GM23338 (cell line): ENCODE data around the gene NEIL1. TPM values are rescaled to one million over a fixed set of nuclear protein-coding genes. Genes with fewer than 3 reads are reported as not detected.
"Not testable (repeated sequence)": the region's sequence is repeated elsewhere in the genome, so short reads cannot be mapped to it uniquely, and the experiment has no call there.

Source experiments
- ATAC-seq: fragments of 200-7000 bp; cut with Tn5 transposase; 3 replicates; pipeline ENCODE4 v1.9.1; 2020
- DNase-seq: peaks from one replicate; pipeline ENCODE4 v3.0.0-alpha.2; 2015; ENCODE audit warnings: low spot score
- H2AFZ ChIP-seq: fragments of 200-600 bp; sonication (generic); 2 replicates; pipeline ENCODE4 v1.8.0; 2016; ENCODE audit warnings: antibody characterized with exemption, mild to moderate bottlenecking, moderate library complexity
- H3F3A ChIP-seq: fragments of 200-600 bp; sonication (generic); replicated peaks from 2 replicates; pipeline ENCODE4 v1.8.0; 2017; ENCODE audit warnings: antibody characterized with exemption, mixed run types, low read depth
- H3K27ac ChIP-seq: fragments of 200-600 bp; sonication (generic); 2 replicates; pipeline ENCODE4 v1.6.1; 2016; ENCODE audit warnings: low read depth
- H3K27me3 ChIP-seq: fragments of 200-600 bp; sonication (generic); 2 replicates; pipeline ENCODE4 v1.8.0; 2016; ENCODE audit warnings: mild to moderate bottlenecking, mixed run types, moderate library complexity; ENCODE audit not compliant: insufficient read depth
- H3K36me3 ChIP-seq: fragments of 200-600 bp; sonication (generic); 2 replicates; pipeline ENCODE4 v1.8.0; 2016; ENCODE audit warnings: mild to moderate bottlenecking; ENCODE audit not compliant: insufficient read depth
- H3K4me1 ChIP-seq: fragments of 200-600 bp; sonication (generic); 2 replicates; pipeline ENCODE4 v1.8.0; 2016; ENCODE audit warnings: mild to moderate bottlenecking, moderate library complexity; ENCODE audit not compliant: insufficient read depth
- H3K4me2 ChIP-seq: fragments of 200-600 bp; sonication (generic); 2 replicates; pipeline ENCODE4 v1.7.1; 2017; ENCODE audit warnings: mixed run types
- H3K4me3 ChIP-seq: fragments of 200-600 bp; sonication (generic); 2 replicates; pipeline ENCODE4 v1.6.1; 2016; ENCODE audit warnings: mixed run types
- H3K79me2 ChIP-seq: fragments of 200-600 bp; sonication (generic); replicated peaks from 2 replicates; pipeline ENCODE4 v1.8.0; 2017; ENCODE audit warnings: mild to moderate bottlenecking; ENCODE audit not compliant: insufficient read depth
- H3K9me2 ChIP-seq: fragments of 200-600 bp; sonication (generic); 2 replicates; pipeline ENCODE4 v1.8.0; 2017; ENCODE audit not compliant: insufficient read depth
- H4K20me1 ChIP-seq: fragments of 200-600 bp; sonication (generic); replicated peaks from 2 replicates; pipeline ENCODE4 v1.8.0; 2017; ENCODE audit warnings: mild to moderate bottlenecking; ENCODE audit not compliant: insufficient read depth
- H3K27ac Mint-ChIP-seq: 2 replicates; pipeline ENCODE4 v1.8.0; 2020; ENCODE audit warnings: inconsistent platforms, mild to moderate bottlenecking, moderate library complexity, mixed read lengths
- H3K27me3 Mint-ChIP-seq: 3 replicates; pipeline ENCODE4 v1.8.0; 2022; ENCODE audit warnings: low read depth, mild to moderate bottlenecking, moderate library complexity, mixed read lengths, inconsistent platforms; ENCODE audit not compliant: insufficient read depth, poor library complexity
- H3K36me3 Mint-ChIP-seq: 3 replicates; pipeline ENCODE4 v1.8.0; 2021; ENCODE audit warnings: low read depth, mild to moderate bottlenecking, inconsistent platforms, moderate library complexity, mixed read lengths
- H3K4me1 Mint-ChIP-seq: 3 replicates; pipeline ENCODE4 v1.8.0; 2020; ENCODE audit warnings: mild to moderate bottlenecking, inconsistent platforms, mixed read lengths
- H3K4me3 Mint-ChIP-seq: 3 replicates; pipeline ENCODE4 v1.8.0; 2021; ENCODE audit warnings: moderate library complexity, mild to moderate bottlenecking, inconsistent platforms, mixed read lengths
- H3K9me3 Mint-ChIP-seq: 3 replicates; pipeline ENCODE4 v1.8.0; 2020; ENCODE audit warnings: moderate library complexity, mild to moderate bottlenecking, inconsistent platforms, mixed read lengths
- CREB1 ChIP-seq: fragments of 250-450 bp; sonication (Bioruptor Pico); IDR thresholded peaks from 2 replicates; pipeline ENCODE4 v1.5.0; 2020; ENCODE audit warnings: low read depth, mild to moderate bottlenecking, moderate library complexity
- EZH2 ChIP-seq: fragments of 200-600 bp; sonication (generic); IDR thresholded peaks from one replicate; pipeline ENCODE4 v1.8.0; 2017; ENCODE audit warnings: antibody characterized with exemption, mild to moderate bottlenecking, low read depth; ENCODE audit not compliant: unreplicated experiment
- EZH2phosphoT487 ChIP-seq: fragments of 200-600 bp; sonication (generic); IDR thresholded peaks from one replicate; pipeline ENCODE4 v1.8.1; 2018; ENCODE audit warnings: antibody characterized with exemption; ENCODE audit not compliant: unreplicated experiment
- POLR2AphosphoS5 ChIP-seq: IDR thresholded peaks from 2 replicates; pipeline ENCODE4 v1.6.1; 2016; ENCODE audit warnings: antibody characterized with exemption, low read depth
- REST ChIP-seq: IDR thresholded peaks from one replicate; pipeline ENCODE4 v1.6.1; 2018; ENCODE audit warnings: antibody characterized with exemption; ENCODE audit not compliant: unreplicated experiment
- ZNF462 ChIP-seq: fragments of 250-450 bp; sonication (Bioruptor Pico); IDR thresholded peaks from 2 replicates; pipeline ENCODE4 v1.5.0; 2020; ENCODE audit warnings: mild to moderate bottlenecking, moderate library complexity
- polyA plus RNA-seq: library from polyadenylated mRNA; unstranded; fragments of >200 nt; fragmentation: Nextera tagmentation; extraction: Ambion mirVana; gene quantifications from 2 replicates; pipeline ENCODE4 v1.2.1, GENCODE V29; 2016
- total RNA-seq: library from RNA; depleted of rRNA; stranded (reverse); fragments of >200 nt; shearing (Covaris generic); gene quantifications from 2 replicates; pipeline ENCODE4 v1.2.3, GENCODE V29; 2014
- TF ChIP-seq, protein P1 (sequence below), 2 experiments: fragments of 200-600 bp in 1 of 2; sonication (generic) in 1 of 2; conservative IDR thresholded peaks; 2 replicates each; pipeline versions ENCODE4 v1.5.1 to v1.6.1; 2016 to 2017; ENCODE audit warnings: antibody characterized with exemption in 2 of 2, low read depth in 2 of 2, mild to moderate bottlenecking in 2 of 2, moderate library complexity in 1 of 2
- TF ChIP-seq, protein P2 (sequence below): IDR thresholded peaks from 2 replicates; pipeline ENCODE4 v1.6.1; 2016; ENCODE audit warnings: antibody characterized with exemption

NEIL1 gene
- total and polyA plus RNA-seq, 2 experiments from 2014 or later = 6.2 to 17.0 TPM

GRCh38 chr15:75380773-75381172, 33.9 kb downstream of the NEIL1 start:
- DNase-seq = no peak
- no peak overlapping the region for H3K27ac Mint-ChIP-seq
- H3K36me3 Mint-ChIP-seq = peaks cover 82% of the 10 kb centered on the region
- H3K27ac ChIP-seq = no peak overlapping the region
- no peaks in the 10 kb centered on the region for H3K9me3 Mint-ChIP-seq
- H3K27me3 ChIP-seq = no peaks in the 10 kb centered on the region
- H3K4me1 Mint-ChIP-seq = no peaks in the 10 kb centered on the region
- H3K4me3 ChIP-seq = no peak overlapping the region
- H3K4me1 ChIP-seq = no peaks in the 10 kb centered on the region
- ATAC-seq = no peak
- TF ChIP-seq ZNF462 (CRISPR knock-in tag) = no peak
- TF ChIP-seq REST = no peak
- TF ChIP-seq, protein P1, sequence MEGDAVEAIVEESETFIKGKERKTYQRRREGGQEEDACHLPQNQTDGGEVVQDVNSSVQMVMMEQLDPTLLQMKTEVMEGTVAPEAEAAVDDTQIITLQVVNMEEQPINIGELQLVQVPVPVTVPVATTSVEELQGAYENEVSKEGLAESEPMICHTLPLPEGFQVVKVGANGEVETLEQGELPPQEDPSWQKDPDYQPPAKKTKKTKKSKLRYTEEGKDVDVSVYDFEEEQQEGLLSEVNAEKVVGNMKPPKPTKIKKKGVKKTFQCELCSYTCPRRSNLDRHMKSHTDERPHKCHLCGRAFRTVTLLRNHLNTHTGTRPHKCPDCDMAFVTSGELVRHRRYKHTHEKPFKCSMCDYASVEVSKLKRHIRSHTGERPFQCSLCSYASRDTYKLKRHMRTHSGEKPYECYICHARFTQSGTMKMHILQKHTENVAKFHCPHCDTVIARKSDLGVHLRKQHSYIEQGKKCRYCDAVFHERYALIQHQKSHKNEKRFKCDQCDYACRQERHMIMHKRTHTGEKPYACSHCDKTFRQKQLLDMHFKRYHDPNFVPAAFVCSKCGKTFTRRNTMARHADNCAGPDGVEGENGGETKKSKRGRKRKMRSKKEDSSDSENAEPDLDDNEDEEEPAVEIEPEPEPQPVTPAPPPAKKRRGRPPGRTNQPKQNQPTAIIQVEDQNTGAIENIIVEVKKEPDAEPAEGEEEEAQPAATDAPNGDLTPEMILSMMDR (conservative IDR thresholded peaks at IDR 0.05; ENCODE audit: low read depth in 2 of 2) = no peak
- no peak for TF ChIP-seq CREB1 (CRISPR knock-in tag)
- no peak for TF ChIP-seq POLR2AphosphoS5
- TF ChIP-seq EZH2phosphoT487 = no peak
- no peak for TF ChIP-seq EZH2
- TF ChIP-seq, protein P2, sequence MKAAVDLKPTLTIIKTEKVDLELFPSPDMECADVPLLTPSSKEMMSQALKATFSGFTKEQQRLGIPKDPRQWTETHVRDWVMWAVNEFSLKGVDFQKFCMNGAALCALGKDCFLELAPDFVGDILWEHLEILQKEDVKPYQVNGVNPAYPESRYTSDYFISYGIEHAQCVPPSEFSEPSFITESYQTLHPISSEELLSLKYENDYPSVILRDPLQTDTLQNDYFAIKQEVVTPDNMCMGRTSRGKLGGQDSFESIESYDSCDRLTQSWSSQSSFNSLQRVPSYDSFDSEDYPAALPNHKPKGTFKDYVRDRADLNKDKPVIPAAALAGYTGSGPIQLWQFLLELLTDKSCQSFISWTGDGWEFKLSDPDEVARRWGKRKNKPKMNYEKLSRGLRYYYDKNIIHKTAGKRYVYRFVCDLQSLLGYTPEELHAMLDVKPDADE = no peak
- H3K4me2 ChIP-seq = no peak overlapping the region
- H3K9me2 ChIP-seq = no peaks in the 10 kb centered on the region
- H3K79me2 ChIP-seq = no peaks in the 10 kb centered on the region
- no peak overlapping the region for H3K4me3 Mint-ChIP-seq
- H4K20me1 ChIP-seq = peaks cover 30% of the 10 kb centered on the region
- peaks cover 63% of the 10 kb centered on the region for H3K36me3 ChIP-seq
- H2AFZ ChIP-seq = no peak overlapping the region
- H3K27me3 Mint-ChIP-seq = no peaks in the 10 kb centered on the region
- H3F3A ChIP-seq = 0 out of 2 replicates have a peak, but pooled peaks cover 9% of the 10 kb centered on the region

DNA sequence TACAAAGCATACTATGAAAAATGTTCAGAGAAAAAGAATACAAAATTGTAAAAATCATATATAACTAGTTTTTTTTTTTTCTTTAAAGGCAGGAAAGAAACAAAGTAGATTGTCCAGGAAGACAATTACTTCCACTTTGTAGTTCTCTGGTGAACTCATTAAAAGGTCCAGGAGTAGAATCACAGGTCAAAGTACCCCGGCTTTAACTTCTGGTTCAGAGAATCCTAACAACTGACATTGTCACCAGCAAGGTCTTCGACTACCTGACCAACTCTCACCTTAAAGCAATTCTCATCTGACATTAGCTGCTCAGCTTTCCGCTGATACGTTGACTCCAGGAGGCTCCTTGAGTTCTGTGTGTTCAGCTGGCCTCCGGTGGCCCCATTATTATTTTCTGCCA, 37.1 kb downstream of the NEIL1 start:
- not testable (repeated sequence) for H3K9me2 ChIP-seq, H3K27ac ChIP-seq, H3K4me2 ChIP-seq, H3K4me1 Mint-ChIP-seq, H3K4me3 Mint-ChIP-seq, H3K27me3 ChIP-seq, H2AFZ ChIP-seq, H3K27ac Mint-ChIP-seq, DNase-seq, H3F3A ChIP-seq, H3K4me1 ChIP-seq, H3K27me3 Mint-ChIP-seq, H3K9me3 Mint-ChIP-seq, H3K79me2 ChIP-seq, ATAC-seq, H3K4me3 ChIP-seq
- Histone ChIP-seq H3K36me3 (peaks cover 63% of the 10 kb centered on the region), H4K20me1 (peaks cover 38% of the 10 kb centered on the region)
- H3K36me3 Mint-ChIP-seq = peaks cover 87% of the 10 kb centered on the region
